NCI-H1694 (cell line): ENCODE measurements around the gene CNP.
"Not testable (repeated sequence)": the region's sequence is repeated elsewhere in the genome, so short reads cannot be mapped to it uniquely, and the experiment has no call there.

Experiments used
- DNase-seq: peaks from one replicate; lab custom pipeline; 2025; lab: John Stamatoyannopoulos, UW

CNP gene

DNA sequence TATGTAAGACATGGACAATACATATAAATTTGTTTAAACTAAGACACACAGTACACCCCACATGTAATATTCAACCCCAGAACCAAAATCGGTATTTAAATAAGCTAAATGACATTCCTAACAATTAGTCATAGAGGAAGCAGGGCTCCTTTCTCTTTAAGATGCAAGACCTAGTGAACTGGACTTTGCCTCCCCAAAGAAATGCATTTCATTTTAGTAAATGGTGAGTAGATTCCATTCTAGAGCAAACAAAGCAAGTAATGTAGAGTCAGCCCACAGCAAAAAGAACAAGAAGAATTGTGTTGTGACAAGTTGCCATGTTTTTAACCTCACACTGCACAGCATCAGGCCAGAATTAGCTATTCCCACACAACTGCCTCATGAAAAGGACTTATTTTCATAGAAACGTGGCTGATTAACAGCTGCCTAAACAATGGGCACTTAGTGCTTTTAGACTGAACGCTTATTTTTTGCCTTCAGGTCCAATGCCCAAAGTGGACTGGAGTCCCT, 36.3 kb downstream of the CNP start:
- no peak for DNase-seq

DNA sequence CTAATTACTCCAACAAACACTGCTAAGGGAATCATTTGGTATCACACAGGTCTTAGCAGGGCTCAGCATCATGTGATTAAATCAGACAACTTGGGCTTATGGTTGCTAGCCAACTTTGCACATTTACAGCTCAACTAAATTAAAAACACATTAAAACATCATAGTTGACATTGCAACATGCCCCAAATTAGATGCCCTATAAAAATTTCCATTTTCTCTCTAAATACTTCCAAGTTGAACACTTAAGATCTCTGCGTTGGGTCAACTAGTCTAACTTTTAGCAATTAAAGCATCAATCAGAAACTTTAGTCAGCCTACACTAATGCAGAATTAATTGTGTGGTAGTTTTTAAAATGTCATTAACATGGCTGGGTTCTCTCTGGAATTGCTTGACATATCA, 38.6 kb downstream of the CNP start:
- no peak for DNase-seq

DNA sequence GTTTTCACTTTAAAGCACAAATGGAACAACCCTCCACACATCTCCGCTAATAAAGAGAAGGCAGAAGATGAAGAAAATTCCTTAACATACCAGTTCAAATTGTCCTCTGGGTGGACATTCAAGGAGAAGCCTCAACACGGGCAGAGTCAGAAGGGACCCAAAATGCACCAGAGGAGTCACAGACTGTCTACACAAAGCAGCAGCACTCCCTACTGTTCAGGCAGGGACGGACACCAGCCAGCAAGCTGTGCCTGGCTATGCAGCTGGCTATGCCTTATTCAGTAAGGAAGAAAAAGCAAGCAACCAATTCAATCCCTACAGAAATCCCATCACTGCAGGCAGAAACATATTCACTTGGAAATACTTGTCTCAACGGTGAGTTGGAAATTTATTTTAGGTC, 42.6 kb downstream of the CNP start:
- no peak for DNase-seq

DNA sequence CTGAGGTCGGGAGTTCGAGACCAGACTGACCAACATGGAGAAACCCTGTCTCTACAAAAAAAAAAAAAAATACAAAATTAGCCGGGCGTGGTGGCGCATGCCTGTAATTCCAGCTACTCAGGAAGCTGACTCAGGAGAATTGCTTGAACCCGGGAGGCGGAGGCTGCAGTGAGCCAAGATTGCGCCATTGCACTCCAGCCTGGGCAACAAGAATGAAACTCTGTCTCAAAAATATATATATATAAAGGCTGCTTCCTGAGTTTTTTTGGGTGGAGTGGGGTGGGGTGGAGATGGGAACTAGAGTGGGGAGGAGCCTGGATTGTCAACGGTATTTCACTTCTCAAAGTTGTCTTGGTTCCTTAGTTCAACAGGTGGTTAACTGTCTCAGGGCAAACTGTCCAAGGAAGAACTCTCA, 43.7 kb downstream of the CNP start:
- not testable (repeated sequence) for DNase-seq

DNA sequence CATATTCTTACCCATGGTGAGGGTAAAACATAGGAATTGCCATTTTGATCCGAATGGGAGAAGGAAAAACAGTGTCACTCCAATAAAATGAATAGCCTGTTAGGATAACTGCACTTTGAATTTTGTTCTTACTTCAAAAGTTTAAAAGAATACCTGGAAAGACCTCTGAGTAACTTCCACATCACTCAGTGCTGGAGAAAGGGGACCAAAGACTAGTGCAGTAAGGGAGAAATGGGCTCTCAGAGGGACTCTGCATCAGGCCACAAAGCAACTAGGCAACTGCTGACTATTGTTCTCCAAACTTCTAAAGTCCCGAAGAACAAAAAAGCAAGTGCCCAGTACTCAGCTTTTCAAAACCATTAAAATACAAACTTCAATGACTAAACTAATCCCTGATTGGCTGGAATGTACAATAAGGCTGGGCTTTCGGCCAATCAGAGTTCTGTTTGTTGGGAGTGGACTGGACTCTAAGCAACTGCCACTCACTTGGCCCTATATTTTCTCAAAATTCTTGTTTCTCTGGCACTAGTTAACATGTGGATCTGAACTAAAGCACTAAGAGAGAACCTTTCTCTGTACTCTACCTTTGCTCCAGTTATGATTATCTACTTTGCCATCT, 44.4 kb downstream of the CNP start:
- DNase-seq: no peak

DNA sequence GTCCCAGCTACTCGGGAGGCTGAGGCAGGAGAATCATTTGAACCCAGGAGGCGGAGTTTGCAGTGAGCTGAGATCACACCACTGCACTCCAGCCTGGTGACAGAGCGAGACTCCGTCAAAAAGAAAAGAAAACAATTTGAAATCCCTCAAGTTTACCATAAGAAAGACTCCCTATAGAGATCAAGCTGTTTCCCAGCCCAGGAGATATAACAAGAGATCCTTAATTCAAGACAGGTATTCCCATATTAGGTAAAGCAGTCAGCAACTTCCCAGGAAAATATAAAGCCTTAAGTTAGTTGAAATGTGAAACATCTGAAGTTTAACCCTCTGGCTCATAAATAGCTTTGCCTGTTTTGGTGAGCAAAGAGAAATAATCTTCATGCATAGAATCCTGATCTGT, 45.8 kb downstream of the CNP start:
- not testable (repeated sequence) for DNase-seq

DNA sequence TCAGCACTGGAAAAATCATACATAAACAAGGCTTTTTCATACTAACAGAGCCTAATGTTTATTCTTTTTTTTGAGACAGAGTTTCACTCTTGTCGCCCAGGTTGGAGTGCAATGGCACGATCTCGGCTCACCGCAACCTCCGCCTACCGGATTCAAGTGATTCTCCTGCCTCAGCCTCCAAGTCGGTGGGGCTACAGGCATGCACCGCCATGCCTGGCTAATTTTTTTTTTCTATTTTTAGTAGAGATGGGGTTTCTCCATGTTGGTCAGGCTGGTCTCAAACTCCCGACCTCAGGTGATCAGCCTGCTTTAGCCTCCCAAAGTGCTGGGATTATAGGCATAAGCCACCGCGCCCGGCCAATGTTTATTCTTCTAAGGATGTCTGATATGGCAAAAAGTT, 47.1 kb downstream of the CNP start:
- DNase-seq: not testable (repeated sequence)

DNA sequence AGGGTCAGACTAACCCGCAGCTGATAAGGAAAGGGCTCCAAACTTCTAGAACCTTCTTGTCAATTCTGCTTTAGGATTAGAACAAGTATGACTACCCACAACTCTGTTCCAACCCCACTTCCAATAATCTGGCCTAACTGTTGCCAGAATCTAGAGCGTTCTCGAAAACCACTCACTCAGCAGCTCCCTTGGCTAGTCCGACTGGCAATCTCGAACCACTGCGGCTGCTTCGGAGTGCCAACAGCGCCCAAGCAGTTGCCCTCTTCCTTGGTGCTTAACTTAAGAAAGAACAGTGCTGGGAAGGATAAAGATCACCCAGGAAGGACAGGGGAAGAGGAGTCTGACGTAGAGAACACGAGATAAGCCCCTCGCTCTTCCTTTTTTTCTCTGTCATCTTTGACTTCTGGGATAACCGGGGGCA, 49.8 kb downstream of the CNP start:
- DNase-seq: no peak

DNA sequence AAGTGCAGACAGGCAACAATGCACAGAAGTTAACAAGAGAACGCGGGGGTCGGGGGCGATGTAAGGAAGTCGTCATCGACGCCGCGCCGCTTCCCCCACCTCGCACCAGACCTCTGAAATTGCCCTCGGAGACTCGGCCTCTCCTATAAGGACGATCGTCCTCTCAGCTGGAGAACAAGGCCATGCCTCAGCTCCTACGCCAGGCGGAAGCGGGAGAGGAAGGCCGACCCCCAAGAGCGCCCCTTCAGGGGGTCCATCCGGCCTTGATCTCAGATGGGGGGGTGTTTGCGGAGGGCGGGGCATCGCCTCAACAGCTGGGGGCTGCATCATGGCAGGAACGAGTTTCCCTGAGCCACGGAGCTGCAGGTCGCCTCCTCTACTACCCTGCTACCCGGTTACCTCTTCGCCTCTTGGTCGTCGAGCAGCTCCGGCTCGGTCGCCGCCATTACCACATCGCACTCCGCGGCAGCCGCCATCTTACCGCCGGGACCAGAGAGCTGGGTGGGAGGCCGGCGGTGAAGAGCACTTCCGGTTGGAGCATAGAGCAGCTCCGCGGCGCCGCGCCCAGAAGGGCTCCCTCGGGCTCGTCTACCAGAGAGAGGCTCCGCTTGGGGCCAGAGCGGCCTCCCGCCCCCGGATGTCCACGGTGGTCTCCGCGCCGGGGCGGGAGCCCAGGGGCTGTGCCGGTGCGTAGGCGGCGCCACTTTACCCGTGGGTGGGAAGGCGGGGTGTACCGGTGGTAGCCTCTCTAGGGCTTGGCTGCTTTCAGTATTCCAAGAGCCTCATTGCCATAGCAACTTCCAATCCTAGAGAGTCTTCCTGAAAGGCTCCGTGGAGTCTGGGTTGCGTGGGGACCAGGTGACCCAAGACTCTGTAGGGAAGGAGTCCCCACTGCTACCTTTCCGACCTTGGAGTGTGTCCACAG, 50.6 kb downstream of the CNP start, which contains the start of gene DNAJC7:
Gene DNAJC7, minus strand, starts transcription at position 499 of the 925 bp plus-strand sequence. Its CDS starts 23 bp downstream, at position 476.
- DNase-seq: peak; percentile 91

DNA sequence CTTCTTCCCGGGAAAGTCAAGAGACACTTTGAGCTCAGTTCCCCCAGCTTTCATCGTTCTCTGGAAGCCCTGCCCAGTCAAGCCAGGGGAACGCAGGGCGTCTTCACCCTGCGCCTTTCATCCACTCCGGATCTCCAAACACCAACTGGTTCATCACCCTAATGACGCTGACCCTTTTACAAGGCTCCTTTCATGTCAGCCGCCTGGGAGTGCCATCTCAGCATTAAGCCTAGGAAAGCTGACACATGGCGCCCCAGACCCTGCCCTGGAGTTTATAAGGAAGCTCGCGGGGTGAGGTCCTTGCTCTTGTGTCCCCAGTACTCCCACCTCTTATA, 51.2 kb downstream of the CNP start:
- no peak for DNase-seq

DNA sequence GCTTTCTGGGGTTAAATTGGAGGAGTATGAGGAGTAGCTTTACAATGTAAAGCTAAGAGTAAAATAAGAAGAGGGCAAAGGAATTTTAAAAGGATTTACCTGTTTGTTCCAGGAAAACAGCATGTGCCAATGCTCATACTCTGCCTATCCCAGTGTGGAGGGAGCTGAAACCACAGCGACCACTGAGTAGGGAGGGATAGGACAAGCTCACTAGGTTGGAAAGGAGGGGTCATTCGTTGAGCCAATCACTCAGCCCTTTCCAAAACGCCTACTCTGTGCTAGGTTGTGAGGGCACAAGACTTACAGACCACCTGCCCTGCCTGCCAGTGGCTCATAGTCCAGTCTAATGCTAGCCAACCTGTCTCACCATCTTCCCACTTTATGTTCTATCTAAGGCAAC, 51.7 kb downstream of the CNP start:
- DNase-seq: no peak

DNA sequence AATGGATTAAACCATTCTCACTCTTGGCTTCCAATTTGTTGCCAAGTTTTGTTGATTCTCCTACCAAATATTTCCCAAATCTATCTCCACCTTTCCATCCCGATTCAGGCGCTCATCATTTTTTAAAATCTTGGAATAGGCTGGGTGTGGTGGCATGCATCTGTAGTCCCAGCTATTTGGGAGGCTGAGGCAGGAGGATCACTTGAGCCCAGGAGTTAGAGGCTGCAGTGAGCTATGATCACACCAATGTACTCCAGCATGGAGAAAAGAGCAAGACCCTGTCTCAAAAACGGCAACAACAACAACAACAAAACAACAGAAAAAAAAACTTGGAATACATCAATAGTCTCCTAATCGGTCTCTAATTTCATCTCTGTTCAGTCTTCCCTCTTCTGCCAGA, 52.4 kb downstream of the CNP start:
- DNase-seq: no peak

DNA sequence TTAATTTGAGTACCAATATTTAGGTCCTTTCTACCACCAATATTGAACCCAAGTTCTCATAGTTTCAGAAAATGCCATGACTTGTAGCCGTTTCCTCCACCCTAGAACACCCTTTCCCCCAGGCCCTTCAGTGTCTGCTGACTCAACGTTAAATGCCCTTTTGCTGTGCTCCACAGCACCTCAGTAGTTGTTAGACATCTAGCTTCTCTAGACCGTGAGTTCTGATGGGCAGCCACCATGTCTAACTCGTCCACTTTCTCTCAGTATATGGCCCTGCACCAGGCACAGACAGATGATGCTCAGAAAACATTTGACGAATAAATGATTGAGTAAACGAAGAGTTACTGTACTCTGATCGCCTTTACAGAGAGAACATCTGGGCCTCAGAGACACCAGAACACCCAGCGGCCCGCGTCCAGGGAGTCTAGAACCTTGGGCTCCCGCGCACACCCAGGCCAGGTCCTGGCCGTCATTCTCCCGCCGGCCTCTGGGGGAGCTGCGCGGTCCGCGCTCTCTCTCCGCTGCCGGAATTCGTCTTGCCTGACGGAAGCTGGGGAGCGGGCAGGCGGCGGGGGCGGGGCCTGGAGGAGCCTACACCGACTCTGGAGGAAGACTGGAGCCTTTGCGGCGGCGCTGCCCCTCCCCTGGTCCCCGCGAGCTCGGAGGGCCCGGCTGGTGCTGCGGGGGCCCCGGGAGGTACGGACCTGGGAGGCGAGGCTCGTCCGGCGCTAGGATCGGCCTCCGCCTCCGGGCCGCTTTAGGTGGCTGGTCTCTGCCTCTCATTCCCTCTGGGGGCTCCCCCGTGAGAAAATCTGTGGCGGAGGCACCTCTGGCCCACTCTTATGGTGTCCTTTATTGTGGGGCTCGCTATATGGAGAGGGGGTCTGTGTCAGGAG, 53.2 kb downstream of the CNP start, which contains the start of gene NKIRAS2:
Gene NKIRAS2, plus strand, starts transcription at position 582 of the 896 bp plus-strand sequence. CDS start 1,488 bp downstream, outside the sequence.
- peak; percentile 86 for DNase-seq

DNA sequence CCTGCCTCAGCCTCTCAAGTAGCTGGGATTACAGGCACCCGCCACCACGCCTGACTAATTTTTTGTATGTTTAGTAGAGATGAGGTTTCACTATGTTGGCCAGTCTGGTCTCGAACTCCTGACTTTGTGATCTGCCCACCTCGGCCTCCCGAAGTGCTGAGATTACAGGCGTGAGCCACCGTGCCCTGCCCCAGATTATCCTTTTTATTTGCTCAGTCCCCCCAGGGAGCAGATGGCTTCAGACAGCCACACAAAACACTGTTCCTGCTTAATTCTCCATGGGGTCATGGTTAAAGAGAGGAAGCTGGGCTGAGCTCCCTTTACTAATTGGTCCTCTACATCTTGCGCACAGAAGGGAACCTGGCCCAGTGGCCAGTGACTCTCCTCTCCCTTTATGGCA, 54.2 kb downstream of the CNP start:
- not testable (repeated sequence) for DNase-seq

DNA sequence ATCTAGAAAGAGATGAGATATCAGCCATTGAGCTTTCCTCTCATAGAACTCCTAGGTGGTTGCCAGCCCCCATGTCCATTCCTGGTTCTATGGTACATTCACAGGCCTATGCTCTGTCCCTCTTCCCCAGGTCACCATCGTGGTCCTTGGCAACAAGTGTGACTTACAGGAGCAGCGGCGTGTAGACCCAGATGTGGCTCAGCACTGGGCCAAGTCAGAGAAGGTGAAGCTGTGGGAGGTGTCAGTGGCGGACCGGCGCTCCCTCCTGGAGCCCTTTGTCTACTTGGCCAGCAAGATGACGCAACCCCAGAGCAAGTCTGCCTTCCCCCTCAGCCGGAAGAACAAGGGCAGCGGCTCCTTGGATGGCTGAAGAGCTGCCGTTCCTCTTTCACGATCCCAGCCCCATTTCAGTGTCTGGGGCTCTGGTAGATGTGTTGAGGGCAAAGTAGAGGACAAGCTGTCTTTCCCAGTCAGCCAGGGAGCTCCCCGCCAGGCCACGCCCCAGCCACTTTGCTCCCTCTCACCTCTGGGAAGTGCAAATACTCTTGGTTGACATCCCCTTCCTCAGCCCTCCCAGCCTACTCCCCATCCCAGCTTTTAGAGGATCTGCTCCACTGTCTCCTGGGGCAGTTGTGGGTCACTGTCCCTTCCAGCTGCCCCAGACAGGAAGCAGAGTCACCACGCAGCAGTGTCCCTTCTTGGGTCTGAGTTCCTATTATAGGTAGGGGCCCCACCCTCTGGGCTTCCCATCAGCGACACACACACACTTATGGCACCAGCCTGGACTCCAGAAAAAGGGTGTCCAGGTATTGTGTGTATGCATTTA, 57.1 kb downstream of the CNP start:
- no peak for DNase-seq

DNA sequence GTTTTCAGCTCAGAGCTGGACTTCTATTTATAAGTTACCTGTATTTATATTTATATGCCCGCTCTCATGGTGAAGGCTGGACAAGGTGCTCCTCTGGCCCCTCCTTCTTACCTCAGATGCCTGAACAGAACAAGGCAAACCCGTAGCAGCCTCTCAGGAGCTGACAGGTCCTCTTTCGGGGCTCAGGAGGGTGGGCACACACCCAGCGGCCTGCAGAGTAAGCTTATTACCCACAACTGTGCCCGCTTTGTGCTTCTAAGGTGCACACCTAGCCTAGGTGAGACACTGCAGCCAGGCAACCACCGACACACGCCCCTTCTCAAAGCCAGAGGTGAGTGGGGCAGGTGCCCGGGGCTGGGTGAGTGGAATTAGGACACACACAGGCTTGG, 58.6 kb downstream of the CNP start:
- DNase-seq: no peak

DNA sequence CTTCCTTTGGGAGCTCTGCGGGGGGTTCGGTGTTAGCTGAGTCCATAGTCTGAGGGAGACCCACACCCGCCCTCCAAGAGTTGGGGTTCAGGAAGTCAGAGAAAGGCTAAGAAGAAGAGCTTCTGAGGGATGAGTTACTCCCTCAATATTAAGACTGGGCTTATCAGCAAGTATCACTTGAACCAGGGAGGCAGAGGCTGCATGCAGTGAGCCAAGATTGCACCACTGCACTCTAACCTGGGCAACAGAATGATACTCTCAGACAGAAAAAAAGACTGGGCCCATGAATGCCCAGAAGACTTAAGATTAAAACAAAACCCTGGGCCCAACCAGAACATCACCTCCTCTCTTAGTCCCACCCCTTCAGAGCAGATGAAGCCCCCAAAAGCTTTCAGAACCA, 59.3 kb downstream of the CNP start:
- DNase-seq: no peak

DNA sequence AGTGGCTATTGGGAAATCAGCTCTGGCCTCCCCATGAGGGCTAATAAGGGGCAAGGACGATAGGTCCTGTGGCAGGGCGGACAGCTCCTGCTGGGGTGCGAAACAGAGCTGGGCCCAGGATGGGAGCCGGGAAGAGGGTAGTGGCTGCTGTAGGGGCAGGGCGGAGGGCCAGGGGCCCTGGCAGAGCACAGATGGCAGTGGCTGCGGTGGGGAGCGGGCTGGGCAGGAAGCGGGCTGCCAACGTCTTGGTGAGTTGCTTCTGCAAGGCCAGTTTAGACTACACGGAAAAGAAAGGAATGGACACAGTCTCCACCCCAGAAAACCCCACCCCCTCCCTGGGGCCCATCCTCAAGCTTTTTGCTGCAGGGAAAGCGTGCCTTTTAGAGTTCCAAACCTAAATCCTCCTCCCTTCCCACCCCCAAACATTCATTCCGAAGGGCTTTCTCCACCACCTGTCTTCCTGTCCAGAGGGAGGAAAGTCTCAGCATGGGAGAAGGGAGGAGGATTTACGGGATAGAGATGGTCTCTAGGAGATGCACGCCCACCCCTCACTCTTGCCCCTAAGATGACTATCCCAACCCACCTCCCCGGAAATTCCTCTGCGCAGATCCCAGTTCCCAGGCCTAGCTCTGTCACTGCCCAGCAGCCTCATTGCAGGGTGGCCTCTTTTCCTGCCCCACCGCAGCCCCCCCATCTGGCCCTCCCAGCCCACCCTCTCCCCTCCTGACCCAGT, 60.4 kb downstream of the CNP start:
- DNase-seq: no peak
